HepG2 (cell line): ENCODE data around the gene UBE2O. TPM values are rescaled to one million over a fixed set of nuclear protein-coding genes. Genes with fewer than 3 reads are reported as not detected.

Source experiments
- ATAD3A ChIP-seq: sonication (generic); formaldehyde crosslinking; IDR thresholded peaks from 2 replicates; pipeline ENCODE4 v1.4.0; 2020; ENCODE audit warnings: missing genetic modification reagents
- ATF7-NPFF ChIP-seq: sonication (generic); formaldehyde crosslinking; IDR thresholded peaks from 2 replicates; pipeline ENCODE4 v1.8.1; 2023; ENCODE audit warnings: mild to moderate bottlenecking, low read depth, missing genetic modification reagents, moderate library complexity
- BCL6 ChIP-seq: IDR thresholded peaks from 2 replicates; pipeline ENCODE4 v1.6.1; 2016; ENCODE audit warnings: missing genetic modification reagents, missing compliant biosample characterization
- DPF2 ChIP-seq: sonication (generic); formaldehyde crosslinking; IDR thresholded peaks from 2 replicates; pipeline ENCODE4 v1.4.0; 2020; ENCODE audit warnings: mild to moderate bottlenecking, low read depth, missing genetic modification reagents, borderline replicate concordance
- E2F1 ChIP-seq: sonication (generic); formaldehyde crosslinking; IDR thresholded peaks from 2 replicates; pipeline ENCODE4 v1.5.0; 2020; ENCODE audit warnings: missing genetic modification reagents
- ELF1 ChIP-seq: sonication (generic); formaldehyde crosslinking; IDR thresholded peaks from 2 replicates; pipeline ENCODE4 v1.4.0; 2020; ENCODE audit warnings: missing genetic modification reagents
- ETV5 ChIP-seq: IDR thresholded peaks from 2 replicates; pipeline ENCODE4 v1.6.1; 2018; ENCODE audit warnings: missing biosample characterization, missing genetic modification reagents, inconsistent platforms, borderline replicate concordance
- FOXC1 ChIP-seq: sonication (generic); formaldehyde crosslinking; IDR thresholded peaks from 2 replicates; pipeline ENCODE4 v1.8.0; 2022; ENCODE audit warnings: mild to moderate bottlenecking, missing genetic modification reagents, borderline replicate concordance
- FOXO1 ChIP-seq: sonication (generic); formaldehyde crosslinking; IDR thresholded peaks from 2 replicates; pipeline ENCODE4 v1.4.0; 2020; ENCODE audit warnings: missing genetic modification reagents
- GLI4 ChIP-seq: sonication (generic); formaldehyde crosslinking; IDR thresholded peaks from 2 replicates; pipeline ENCODE4 v1.5.1; 2020; ENCODE audit warnings: missing genetic modification reagents, mild to moderate bottlenecking, moderate library complexity, borderline replicate concordance
- GZF1 ChIP-seq: sonication (generic); formaldehyde crosslinking; IDR thresholded peaks from 2 replicates; pipeline ENCODE4 v1.5.1; 2020; ENCODE audit warnings: mild to moderate bottlenecking, missing genetic modification reagents
- HOXD1 ChIP-seq: sonication (generic); formaldehyde crosslinking; IDR thresholded peaks from 2 replicates; pipeline ENCODE4 v1.5.0; 2020; ENCODE audit warnings: missing genetic modification reagents
- IRF2 ChIP-seq: IDR thresholded peaks from 2 replicates; pipeline ENCODE4 v1.6.1; 2018; ENCODE audit warnings: missing genetic modification reagents, missing compliant biosample characterization
- ISX ChIP-seq: sonication (generic); formaldehyde crosslinking; conservative IDR thresholded peaks from 2 replicates; pipeline ENCODE4 v1.5.0; 2020; ENCODE audit warnings: missing genetic modification reagents
- KLF11 ChIP-seq: IDR thresholded peaks from 2 replicates; pipeline ENCODE4 v1.6.1; 2016; ENCODE audit warnings: missing compliant biosample characterization
- MEF2D ChIP-seq: sonication (generic); formaldehyde crosslinking; IDR thresholded peaks from 2 replicates; pipeline ENCODE4 v1.5.1; 2020; ENCODE audit warnings: mild to moderate bottlenecking, missing genetic modification reagents
- NR2F2 ChIP-seq: IDR thresholded peaks from 2 replicates; pipeline ENCODE4 v1.6.1; 2012; ENCODE audit warnings: low read depth, inconsistent platforms, borderline replicate concordance
- RFX3 ChIP-seq: IDR thresholded peaks from 2 replicates; pipeline ENCODE4 v1.6.1; 2016; ENCODE audit warnings: missing biosample characterization, missing genetic modification reagents
- SIN3A ChIP-seq: IDR thresholded peaks from 2 replicates; pipeline ENCODE4 v1.6.1; 2011; ENCODE audit warnings: low read depth, mild to moderate bottlenecking, control low read depth, low read length, borderline replicate concordance
- SMAD9 ChIP-seq: sonication (generic); formaldehyde crosslinking; IDR thresholded peaks from 2 replicates; pipeline ENCODE4 v1.5.1; 2020; ENCODE audit warnings: mild to moderate bottlenecking, missing genetic modification reagents
- SP140L ChIP-seq: sonication (generic); formaldehyde crosslinking; IDR thresholded peaks from 2 replicates; pipeline ENCODE4 v1.4.0; 2020; ENCODE audit warnings: missing genetic modification reagents, borderline replicate concordance
- SP4 ChIP-seq: sonication (generic); formaldehyde crosslinking; IDR thresholded peaks from 2 replicates; pipeline ENCODE4 v1.8.1; 2023; ENCODE audit warnings: mild to moderate bottlenecking, missing genetic modification reagents
- SP5 ChIP-seq: IDR thresholded peaks from 2 replicates; pipeline ENCODE4 v1.6.1; 2016; ENCODE audit warnings: low read depth, borderline replicate concordance
- STAG1 ChIP-seq: sonication (generic); formaldehyde crosslinking; IDR thresholded peaks from 2 replicates; pipeline ENCODE4 v1.4.0; 2020; ENCODE audit warnings: missing genetic modification reagents
- TGIF2 ChIP-seq: IDR thresholded peaks from 2 replicates; pipeline ENCODE4 v1.6.1; 2016; ENCODE audit warnings: control low read depth, missing compliant biosample characterization
- ZFP41 ChIP-seq: sonication (generic); formaldehyde crosslinking; IDR thresholded peaks from 2 replicates; pipeline ENCODE4 v1.4.0; 2020; ENCODE audit warnings: mild to moderate bottlenecking, missing genetic modification reagents, borderline replicate concordance
- ZKSCAN5 ChIP-seq: sonication (generic); formaldehyde crosslinking; IDR thresholded peaks from 2 replicates; pipeline ENCODE4 v1.5.1; 2020; ENCODE audit warnings: mild to moderate bottlenecking, missing genetic modification reagents
- ZMYM4 ChIP-seq: sonication (generic); formaldehyde crosslinking; IDR thresholded peaks from 2 replicates; pipeline ENCODE4 v1.8.1; 2023; ENCODE audit warnings: mild to moderate bottlenecking, missing genetic modification reagents
- ZNF138 ChIP-seq: sonication (generic); formaldehyde crosslinking; IDR thresholded peaks from 2 replicates; pipeline ENCODE4 v1.5.0; 2020; ENCODE audit warnings: mild to moderate bottlenecking, low read depth, missing genetic modification reagents
- ZNF343 ChIP-seq: sonication (generic); formaldehyde crosslinking; IDR thresholded peaks from 2 replicates; pipeline ENCODE4 v1.4.0; 2020; ENCODE audit warnings: mild to moderate bottlenecking, missing genetic modification reagents
- ZNF761 ChIP-seq: sonication (generic); formaldehyde crosslinking; conservative IDR thresholded peaks from 2 replicates; pipeline ENCODE4 v1.4.0; 2020; ENCODE audit warnings: mild to moderate bottlenecking, missing genetic modification reagents
- ZNF792 ChIP-seq: IDR thresholded peaks from 2 replicates; pipeline ENCODE4 v1.6.1; 2016
- ZNF878 ChIP-seq: sonication (generic); formaldehyde crosslinking; IDR thresholded peaks from 2 replicates; pipeline ENCODE4 v1.8.1; 2023; ENCODE audit warnings: mild to moderate bottlenecking, missing genetic modification reagents, moderate library complexity
- polyA plus RNA-seq, 8 experiments: library from polyadenylated mRNA; depleted of rRNA in 3 of 8; stranded (reverse) in 7 of 8; unstranded in 1 of 8; fragments of >200 nt; fragmentation: Illumina TruSeq in 4 of 8; extraction: Trizol in 4 of 8; gene quantifications; 2 replicates each; pipeline versions ENCODE4 v1.2.1 to v1.2.3, GENCODE V29; 2011 to 2016; ENCODE audit warnings: low read depth in 4 of 8, missing spikeins in 1 of 8, mixed read lengths in 1 of 8; ENCODE audit not compliant: insufficient read depth in 1 of 8
- total RNA-seq, 5 experiments: library from RNA; depleted of rRNA; stranded (reverse); fragments of >200 nt; fragmentation: Illumina TruSeq; extraction: Trizol; gene quantifications; 2 replicates each; pipeline ENCODE4 v1.2.3, GENCODE V29; 2016; ENCODE audit warnings: low read depth in 1 of 5
- TF ChIP-seq, protein P1 (sequence below): IDR thresholded peaks from 2 replicates; pipeline ENCODE4 v1.6.1; 2016; ENCODE audit warnings: missing biosample characterization, missing genetic modification reagents, low read depth

UBE2O gene
- total and polyA plus RNA-seq, 2 of the 13 experiments (the other 11 are each of a cell fraction or from before 2014, with no cell fraction given) = 21.5 to 23.5 TPM

DNA sequence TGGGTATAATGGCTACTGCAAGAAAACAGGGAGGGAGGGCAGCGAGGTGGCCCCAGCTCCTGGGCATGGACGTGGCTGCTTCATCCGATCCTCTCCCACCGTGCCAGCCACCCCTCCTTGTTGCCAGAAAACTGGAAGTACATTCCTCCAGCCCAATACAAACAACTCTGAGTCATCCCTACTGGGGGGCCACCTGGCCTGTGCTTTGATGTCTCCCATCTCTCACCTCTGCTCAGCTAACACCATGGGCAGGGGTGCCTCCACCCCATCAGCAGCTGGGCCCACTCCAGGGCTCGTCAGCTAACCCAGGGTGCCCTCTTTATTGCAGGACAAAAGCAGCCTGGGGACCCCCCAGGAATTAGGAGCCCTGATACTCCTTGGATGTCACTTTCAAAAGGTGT lies 46.3 kb upstream of the UBE2O start (continued):
- TF ChIP-seq, protein P1, sequence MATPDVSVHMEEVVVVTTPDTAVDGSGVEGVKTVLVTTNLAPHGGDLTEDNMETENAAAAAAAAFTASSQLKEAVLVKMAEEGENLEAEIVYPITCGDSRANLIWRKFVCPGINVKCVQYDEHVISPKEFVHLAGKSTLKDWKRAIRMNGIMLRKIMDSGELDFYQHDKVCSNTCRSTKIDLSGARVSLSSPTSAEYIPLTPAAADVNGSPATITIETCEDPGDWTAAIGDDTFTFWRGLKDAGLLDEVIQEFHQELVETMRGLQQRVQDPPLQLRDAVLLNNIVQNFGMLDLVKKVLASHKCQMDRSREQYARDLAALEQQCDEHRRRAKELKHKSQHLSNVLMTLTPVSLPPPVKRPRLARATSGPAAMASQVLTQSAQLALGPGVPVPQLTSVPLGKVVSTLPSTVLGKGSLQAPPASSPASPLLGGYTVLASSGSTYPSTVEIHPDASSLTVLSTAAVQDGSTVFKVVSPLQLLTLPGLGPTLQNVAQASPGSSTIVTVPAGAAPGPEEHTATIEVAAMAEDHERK (CRISPR knock-in tag) = no peak
- TF ChIP-seq ZNF792 (peak; percentile 84), ETV5 (CRISPR knock-in tag) (peak; percentile 86), FOXC1 (CRISPR knock-in tag) (no peak), ZNF138 (peak; percentile 80; the same call in 1 of the 2 replicates), ELF1 (CRISPR knock-in tag) (peak; percentile 14; the same call in 1 of the 2 replicates), KLF11 (CRISPR knock-in tag) (no peak), FOXO1 (CRISPR knock-in tag) (peak; percentile 95), ATAD3A (no peak), MEF2D (CRISPR knock-in tag) (no peak; the same call in 1 of the 2 replicates), DPF2 (CRISPR knock-in tag) (peak; percentile 98), BCL6 (CRISPR knock-in tag) (peak; percentile 88), HOXD1 (CRISPR knock-in tag) (peak; percentile 88; the same call in 1 of the 2 replicates), ZNF761 (no peak), TGIF2 (CRISPR knock-in tag) (peak; percentile 91), E2F1 (CRISPR knock-in tag) (no peak), ATF7-NPFF (CRISPR knock-in tag) (peak; percentile 74; the same call in 1 of the 2 replicates), RFX3 (CRISPR knock-in tag) (no peak), SP5 (CRISPR knock-in tag) (peak; percentile 78; the same call in 1 of the 2 replicates), GLI4 (CRISPR knock-in tag) (no peak), ZNF343 (CRISPR knock-in tag) (no peak), SMAD9 (CRISPR knock-in tag) (no peak), ZMYM4 (CRISPR knock-in tag) (no peak), NR2F2 (peak; percentile 66), SP4 (CRISPR knock-in tag) (peak; percentile 79), ISX (no peak), GZF1 (CRISPR knock-in tag) (no peak), SIN3A (peak; percentile 84; the same call in 1 of the 2 replicates), ZKSCAN5 (CRISPR knock-in tag) (peak; percentile 37; the same call in 1 of the 2 replicates), IRF2 (CRISPR knock-in tag) (peak; percentile 68; the same call in 1 of the 2 replicates), ZNF878 (CRISPR knock-in tag) (peak; percentile 84; the same call in 1 of the 2 replicates), ZFP41 (no peak), STAG1 (CRISPR knock-in tag) (no peak), SP140L (no peak)
